Measurements from ENCODE around the gene AJM1. TPM values are rescaled to one million over a fixed set of nuclear protein-coding genes. Genes with fewer than 3 reads are reported as not detected.

The AJM1 gene
- total RNA-seq, 1 donor from 2014 or later: 3.3 TPM

GRCh38 chr9:136823136-136824046 lies 18.9 kb upstream of the AJM1 start:
- Histone ChIP-seq H3K4me3 (ENCODE audit: insufficient read depth, low read depth, low read length) (no peak overlapping the region), H3K9ac (ENCODE audit: low read length) (no peak overlapping the region), H2AFZ (ENCODE audit: low read depth, low read length) (no peak overlapping the region), H3K27ac (ENCODE audit: low read depth, low read length) (no peak overlapping the region), H3K36me3 (ENCODE audit: insufficient read depth, low read length) (peaks cover 4% of the 10 kb centered on the region), H3K4me2 (ENCODE audit: low read length) (no peak overlapping the region), H3K27me3 (ENCODE audit: insufficient read depth, low read length) (no peaks in the 10 kb centered on the region), H3K79me2 (ENCODE audit: insufficient read depth, low read length) (peaks cover 40% of the 10 kb centered on the region), H4K20me1 (ENCODE audit: insufficient read depth, low read length) (peaks cover 39% of the 10 kb centered on the region), H3K9me3 (ENCODE audit: insufficient read depth, low read depth, low read length) (no peaks in the 10 kb centered on the region), H3K4me1 (ENCODE audit: insufficient read depth, low read length) (peaks cover 12% of the 10 kb centered on the region)
- H3K27me3 Mint-ChIP-seq (ENCODE audit: low read depth, unreplicated experiment): no peaks in the 10 kb centered on the region
- H3K4me1 Mint-ChIP-seq (ENCODE audit: low read depth, unreplicated experiment): no peaks in the 10 kb centered on the region
- no peaks in the 10 kb centered on the region for H3K9me3 Mint-ChIP-seq (ENCODE audit: unreplicated experiment)
- no peak overlapping the region for H3K27ac Mint-ChIP-seq (ENCODE audit: unreplicated experiment)
- FAIRE-seq (no peak), DNase-seq (ENCODE audit: low read depth) (no peak)
- H3K4me3 Mint-ChIP-seq (ENCODE audit: unreplicated experiment): no peak overlapping the region
- TF ChIP-seq EZH2 (IDR thresholded peaks at IDR 0.05; ENCODE audit: insufficient read depth, low read length): no peak
- no peak for TF ChIP-seq CTCF (IDR thresholded peaks at IDR 0.05; ENCODE audit: insufficient read depth, low read depth, low read length)
- H3K36me3 Mint-ChIP-seq (ENCODE audit: low read depth, unreplicated experiment): peaks cover 5% of the 10 kb centered on the region

DNA sequence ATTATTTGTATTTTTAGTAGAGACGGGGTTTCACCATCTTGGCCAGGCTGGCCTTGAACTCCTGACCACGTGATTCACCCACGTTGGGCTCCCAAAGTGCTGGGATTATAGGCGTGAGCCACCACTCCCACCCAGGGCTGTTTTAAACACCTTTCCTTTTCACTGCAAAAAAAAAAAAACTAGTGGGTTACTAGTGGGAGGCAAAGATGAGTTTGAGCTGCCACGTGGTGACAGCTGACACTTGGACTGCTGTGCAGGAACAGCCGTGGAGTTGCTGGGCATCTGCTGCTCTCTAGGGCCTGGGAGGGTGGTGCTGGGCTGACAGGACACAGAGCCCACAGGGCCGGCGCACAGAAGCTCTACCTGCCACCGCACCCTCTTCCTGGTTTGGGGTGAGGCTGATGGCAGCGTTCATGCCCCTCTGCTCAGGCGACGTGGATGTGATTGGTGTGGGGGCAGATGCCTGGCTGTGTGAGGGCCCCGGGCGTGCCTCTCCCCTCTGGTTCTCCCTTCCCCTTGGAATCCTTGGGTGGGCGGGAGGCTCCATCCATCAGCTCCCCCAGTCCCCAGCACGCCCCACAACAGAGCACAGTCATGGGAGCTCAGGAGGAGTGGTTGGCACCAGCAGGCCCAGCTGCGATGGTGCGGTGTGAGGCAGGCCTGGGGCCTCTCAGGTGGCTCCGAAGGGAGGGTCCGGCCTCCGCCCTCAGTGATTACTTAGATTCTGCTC lies 17.6 kb upstream of the AJM1 start:
- TF ChIP-seq CTCF (IDR thresholded peaks at IDR 0.05; ENCODE audit: insufficient read depth, low read depth, low read length): no peak
- H3K4me2 ChIP-seq (ENCODE audit: low read length): no peak overlapping the region
- peaks cover 6% of the 10 kb centered on the region for H3K36me3 Mint-ChIP-seq (ENCODE audit: low read depth, unreplicated experiment)
- no peak for DNase-seq (ENCODE audit: low read depth)
- H3K9ac ChIP-seq (ENCODE audit: low read length): no peak overlapping the region
- no peak overlapping the region for H2AFZ ChIP-seq (ENCODE audit: low read depth, low read length)
- H3K4me1 ChIP-seq (ENCODE audit: insufficient read depth, low read length): peaks cover 12% of the 10 kb centered on the region
- no peaks in the 10 kb centered on the region for H3K9me3 Mint-ChIP-seq (ENCODE audit: unreplicated experiment)
- peaks cover 34% of the 10 kb centered on the region for H3K79me2 ChIP-seq (ENCODE audit: insufficient read depth, low read length)
- H3K4me1 Mint-ChIP-seq (ENCODE audit: low read depth, unreplicated experiment): no peaks in the 10 kb centered on the region
- no peaks in the 10 kb centered on the region for H3K27me3 ChIP-seq (ENCODE audit: insufficient read depth, low read length)
- no peaks in the 10 kb centered on the region for H3K27me3 Mint-ChIP-seq (ENCODE audit: low read depth, unreplicated experiment)
- H3K27ac ChIP-seq (ENCODE audit: low read depth, low read length): no peak overlapping the region
- H4K20me1 ChIP-seq (ENCODE audit: insufficient read depth, low read length): peaks cover 34% of the 10 kb centered on the region
- no peak overlapping the region for H3K27ac Mint-ChIP-seq (ENCODE audit: unreplicated experiment)
- peaks cover 4% of the 10 kb centered on the region for H3K36me3 ChIP-seq (ENCODE audit: insufficient read depth, low read length)
- H3K4me3 Mint-ChIP-seq (ENCODE audit: unreplicated experiment): no peak overlapping the region
- no peak overlapping the region for H3K4me3 ChIP-seq (ENCODE audit: insufficient read depth, low read depth, low read length)
- no peak for FAIRE-seq
- H3K9me3 ChIP-seq (ENCODE audit: insufficient read depth, low read depth, low read length): no peaks in the 10 kb centered on the region

All from astrocyte (in vitro differentiated cells and primary cell).